HG02840 (cell line): ENCODE data around the gene HSPBP1.
"Not testable (repeated sequence)": the region's sequence is repeated elsewhere in the genome, so short reads cannot be mapped to it uniquely, and the experiment has no call there.

Experiments
- ATAC-seq: cut with Tn5 transposase; IDR thresholded peaks from one replicate; pipeline ENCODE4 v1.9.1; 2021; ENCODE audit warnings: mild to moderate bottlenecking, moderate library complexity, moderate number of reproducible peaks; ENCODE audit not compliant: unreplicated experiment, low FRiP score

HSPBP1 gene

GRCh38 chr19:55241143-55241934 lies 38.6 kb downstream of the HSPBP1 start:
- ATAC-seq: no peak

- ATAC-seq: no peak
Observed at GRCh38 chr19:55240713-55241020, 39.2 kb downstream of the HSPBP1 start.

GRCh38 chr19:55239004-55239403 lies 40.9 kb downstream of the HSPBP1 start:
- ATAC-seq: no peak

- ATAC-seq: no peak
Observed at GRCh38 chr19:55238030-55238429, 41.9 kb downstream of the HSPBP1 start.

GRCh38 chr19:55232986-55233385 lies 46.9 kb downstream of the HSPBP1 start:
- ATAC-seq: no peak

GRCh38 chr19:55232286-55232602 lies 47.7 kb downstream of the HSPBP1 start:
- ATAC-seq: no peak

- ATAC-seq: no peak
Observed at GRCh38 chr19:55231391-55232285, 48.3 kb downstream of the HSPBP1 start.

- no peak for ATAC-seq
Observed at GRCh38 chr19:55230780-55231179, 49.1 kb downstream of the HSPBP1 start.

GRCh38 chr19:55230329-55230728 lies 49.6 kb downstream of the HSPBP1 start:
- no peak for ATAC-seq

- no peak for ATAC-seq
Observed at GRCh38 chr19:55229789-55230182, 50.1 kb downstream of the HSPBP1 start.

GRCh38 chr19:55229145-55229788 lies 50.6 kb downstream of the HSPBP1 start:
- ATAC-seq: no peak

- no peak for ATAC-seq
Observed at GRCh38 chr19:55228403-55229031, 51.4 kb downstream of the HSPBP1 start, which contains the start of gene TMEM86B. TMEM86B (minus strand) TSS chr19:55228763; CDS start chr19:55228741, 22 bp downstream.

- ATAC-seq: no peak
Observed at GRCh38 chr19:55228015-55228391, 51.9 kb downstream of the HSPBP1 start.

GRCh38 chr19:55227241-55228014 lies 52.5 kb downstream of the HSPBP1 start:
- no peak for ATAC-seq

GRCh38 chr19:55226788-55227187 lies 53.1 kb downstream of the HSPBP1 start:
- ATAC-seq: no peak

GRCh38 chr19:55226273-55226672 lies 53.6 kb downstream of the HSPBP1 start:
- ATAC-seq: no peak

- ATAC-seq: no peak
Observed at GRCh38 chr19:55225415-55225958, 54.4 kb downstream of the HSPBP1 start.

GRCh38 chr19:55224679-55225414 lies 55.1 kb downstream of the HSPBP1 start:
- not testable (repeated sequence) for ATAC-seq

GRCh38 chr19:55224038-55224665 lies 55.8 kb downstream of the HSPBP1 start:
- ATAC-seq: no peak
